Smooth muscle cell (in vitro differentiated cells): Measurements from ENCODE around the gene CXorf49. TPM values are rescaled to one million over a fixed set of nuclear protein-coding genes. Genes with fewer than 3 reads are reported as not detected.

Experiments used
- DNase-seq: peaks from one replicate; lab custom pipeline; 2025; ENCODE audit not compliant: unreplicated experiment; lab: John Stamatoyannopoulos, UW
- H2AFZ ChIP-seq: fragments of 200-600 bp; sonication (generic); 2 replicates; pipeline ENCODE4 v1.6.0; 2016; ENCODE audit warnings: antibody characterized with exemption, low read depth, mild to moderate bottlenecking
- H3F3A ChIP-seq: fragments of 200-600 bp; sonication (generic); 2 replicates; pipeline ENCODE4 v1.6.0; 2017; ENCODE audit warnings: antibody characterized with exemption, low read depth
- H3K27ac ChIP-seq: fragments of 200-600 bp; sonication (generic); 2 replicates; pipeline ENCODE4 v1.5.1; 2016; ENCODE audit warnings: low read depth, mild to moderate bottlenecking
- H3K27me3 ChIP-seq: fragments of 200-600 bp; sonication (generic); 2 replicates; pipeline ENCODE4 v1.6.1; 2016; ENCODE audit warnings: low read depth, mild to moderate bottlenecking
- H3K36me3 ChIP-seq: fragments of 200-600 bp; sonication (generic); 2 replicates; pipeline ENCODE4 v1.5.1; 2016; ENCODE audit warnings: low read depth
- H3K4me1 ChIP-seq: fragments of 200-600 bp; sonication (generic); 2 replicates; pipeline ENCODE4 v1.5.1; 2016; ENCODE audit warnings: low read depth
- H3K4me2 ChIP-seq: fragments of 200-600 bp; sonication (generic); 2 replicates; pipeline ENCODE4 v1.6.0; 2016; ENCODE audit warnings: mild to moderate bottlenecking
- H3K4me3 ChIP-seq: fragments of 200-600 bp; sonication (generic); 2 replicates; pipeline ENCODE4 v1.5.1; 2016; ENCODE audit warnings: mild to moderate bottlenecking
- H3K79me2 ChIP-seq: fragments of 200-600 bp; sonication (generic); 2 replicates; pipeline ENCODE4 v1.6.0; 2016; ENCODE audit warnings: low read depth, mild to moderate bottlenecking
- H3K9ac ChIP-seq: fragments of 200-600 bp; sonication (generic); 2 replicates; pipeline ENCODE4 v1.6.0; 2016; ENCODE audit warnings: low read depth
- H3K9me3 ChIP-seq: fragments of 200-600 bp; sonication (generic); replicated peaks from 2 replicates; pipeline ENCODE4 v1.5.1; 2016; ENCODE audit warnings: low read depth
- H4K20me1 ChIP-seq: fragments of 200-600 bp; sonication (generic); 2 replicates; pipeline ENCODE4 v1.6.0; 2016; ENCODE audit warnings: low read depth
- WGBS: methylation state at CpG from one replicate; pipeline ENCODE4 v1.1.7; 2016; ENCODE audit warnings: low lambda C conversion rate; 5-methylcytosine and 5-hydroxymethylcytosine counted together
- polyA plus RNA-seq: library from polyadenylated mRNA; unstranded; fragments of >200 nt; fragmentation: Nextera tagmentation; extraction: Ambion mirVana; gene quantifications from 2 replicates; pipeline ENCODE4 v1.2.1, GENCODE V29; 2016
- total RNA-seq: library from RNA; depleted of rRNA; stranded (reverse); fragments of >200 nt; gene quantifications from 2 replicates; pipeline ENCODE4 v1.2.3, GENCODE V29; 2014
- TF ChIP-seq, protein P1 (sequence below): fragments of 200-600 bp; sonication (generic); IDR thresholded peaks from 2 replicates; pipeline ENCODE4 v1.5.1; 2017; ENCODE audit warnings: borderline replicate concordance, mild to moderate bottlenecking, antibody characterized with exemption; ENCODE audit not compliant: insufficient read depth, poor library complexity, severe bottlenecking

CXorf49 gene
- total and polyA plus RNA-seq, 2 experiments from 2014 or later, result 0.33 TPM; not detected in 1

DNA sequence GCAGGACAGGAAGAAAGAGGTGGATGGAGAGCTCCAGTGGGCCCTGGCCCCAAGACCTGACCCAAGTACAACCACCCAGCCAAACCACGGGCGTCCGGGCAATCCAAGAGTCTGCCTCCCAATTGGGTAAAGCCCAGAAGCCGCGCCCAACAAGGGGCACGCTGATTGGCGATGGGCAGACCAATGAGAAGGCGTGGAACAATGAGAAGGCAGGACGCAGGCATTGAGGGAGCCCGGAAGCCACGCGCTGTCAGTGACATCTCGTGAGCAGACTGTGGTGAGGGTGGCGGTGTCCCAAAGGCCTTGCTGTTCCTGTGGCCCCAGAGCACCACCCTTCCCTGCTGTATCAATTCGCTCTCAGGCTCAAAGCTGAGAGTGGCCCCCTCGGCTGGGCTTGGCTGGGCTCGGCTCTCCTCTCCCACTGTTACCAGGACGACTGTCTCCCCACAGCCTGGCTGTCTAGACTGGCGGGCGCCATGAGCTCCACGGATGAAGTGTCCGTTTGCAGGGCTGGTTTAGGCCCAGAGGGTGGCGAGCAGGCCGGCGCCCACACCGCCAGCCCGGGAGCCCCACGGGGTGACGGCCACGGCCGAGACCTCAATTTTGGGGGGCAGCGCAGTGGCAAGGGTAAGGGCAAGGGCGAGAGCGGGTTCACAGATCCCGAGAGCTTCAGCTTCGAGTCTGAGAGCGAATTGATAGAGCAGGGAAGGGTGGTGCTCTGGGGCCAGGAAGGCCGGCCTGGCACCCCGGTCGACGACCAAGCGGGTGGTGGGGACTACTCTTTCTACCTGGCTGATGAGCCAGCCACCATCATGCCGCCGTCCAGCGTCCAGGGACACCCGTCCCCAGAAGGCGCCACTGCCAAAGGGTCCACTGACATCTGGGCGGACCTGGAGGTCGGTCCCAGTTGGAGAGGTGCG lies 50.5 kb downstream of the CXorf49 start, which contains the start of gene LOC101059915:
LOC101059915 (plus strand) TSS at position 219 of the 920 bp plus-strand sequence.
- no peaks in the 10 kb centered on the region for H3K79me2 ChIP-seq
- H3K36me3 ChIP-seq, result no peaks in the 10 kb centered on the region
- H3K4me1 ChIP-seq, result no peaks in the 10 kb centered on the region
- H3F3A ChIP-seq, result no peaks in the 10 kb centered on the region
- no peaks in the 10 kb centered on the region for H3K9me3 ChIP-seq
- WGBS, result 92% methylated on average over 48 of the region's 50 CpGs
- H3K27me3 ChIP-seq, result no peaks in the 10 kb centered on the region
- H3K4me2 ChIP-seq, result no peak within 1 kb of the TSS
- no peak within 1 kb of the TSS for H2AFZ ChIP-seq
- no peak within 1 kb of the TSS for H3K9ac ChIP-seq
- H4K20me1 ChIP-seq, result no peaks in the 10 kb centered on the region
- no peak for DNase-seq
- H3K4me3 ChIP-seq, result no peak within 1 kb of the TSS
- H3K27ac ChIP-seq, result no peak within 1 kb of the TSS
- TF ChIP-seq, protein P1, sequence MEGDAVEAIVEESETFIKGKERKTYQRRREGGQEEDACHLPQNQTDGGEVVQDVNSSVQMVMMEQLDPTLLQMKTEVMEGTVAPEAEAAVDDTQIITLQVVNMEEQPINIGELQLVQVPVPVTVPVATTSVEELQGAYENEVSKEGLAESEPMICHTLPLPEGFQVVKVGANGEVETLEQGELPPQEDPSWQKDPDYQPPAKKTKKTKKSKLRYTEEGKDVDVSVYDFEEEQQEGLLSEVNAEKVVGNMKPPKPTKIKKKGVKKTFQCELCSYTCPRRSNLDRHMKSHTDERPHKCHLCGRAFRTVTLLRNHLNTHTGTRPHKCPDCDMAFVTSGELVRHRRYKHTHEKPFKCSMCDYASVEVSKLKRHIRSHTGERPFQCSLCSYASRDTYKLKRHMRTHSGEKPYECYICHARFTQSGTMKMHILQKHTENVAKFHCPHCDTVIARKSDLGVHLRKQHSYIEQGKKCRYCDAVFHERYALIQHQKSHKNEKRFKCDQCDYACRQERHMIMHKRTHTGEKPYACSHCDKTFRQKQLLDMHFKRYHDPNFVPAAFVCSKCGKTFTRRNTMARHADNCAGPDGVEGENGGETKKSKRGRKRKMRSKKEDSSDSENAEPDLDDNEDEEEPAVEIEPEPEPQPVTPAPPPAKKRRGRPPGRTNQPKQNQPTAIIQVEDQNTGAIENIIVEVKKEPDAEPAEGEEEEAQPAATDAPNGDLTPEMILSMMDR, result no peak

DNA sequence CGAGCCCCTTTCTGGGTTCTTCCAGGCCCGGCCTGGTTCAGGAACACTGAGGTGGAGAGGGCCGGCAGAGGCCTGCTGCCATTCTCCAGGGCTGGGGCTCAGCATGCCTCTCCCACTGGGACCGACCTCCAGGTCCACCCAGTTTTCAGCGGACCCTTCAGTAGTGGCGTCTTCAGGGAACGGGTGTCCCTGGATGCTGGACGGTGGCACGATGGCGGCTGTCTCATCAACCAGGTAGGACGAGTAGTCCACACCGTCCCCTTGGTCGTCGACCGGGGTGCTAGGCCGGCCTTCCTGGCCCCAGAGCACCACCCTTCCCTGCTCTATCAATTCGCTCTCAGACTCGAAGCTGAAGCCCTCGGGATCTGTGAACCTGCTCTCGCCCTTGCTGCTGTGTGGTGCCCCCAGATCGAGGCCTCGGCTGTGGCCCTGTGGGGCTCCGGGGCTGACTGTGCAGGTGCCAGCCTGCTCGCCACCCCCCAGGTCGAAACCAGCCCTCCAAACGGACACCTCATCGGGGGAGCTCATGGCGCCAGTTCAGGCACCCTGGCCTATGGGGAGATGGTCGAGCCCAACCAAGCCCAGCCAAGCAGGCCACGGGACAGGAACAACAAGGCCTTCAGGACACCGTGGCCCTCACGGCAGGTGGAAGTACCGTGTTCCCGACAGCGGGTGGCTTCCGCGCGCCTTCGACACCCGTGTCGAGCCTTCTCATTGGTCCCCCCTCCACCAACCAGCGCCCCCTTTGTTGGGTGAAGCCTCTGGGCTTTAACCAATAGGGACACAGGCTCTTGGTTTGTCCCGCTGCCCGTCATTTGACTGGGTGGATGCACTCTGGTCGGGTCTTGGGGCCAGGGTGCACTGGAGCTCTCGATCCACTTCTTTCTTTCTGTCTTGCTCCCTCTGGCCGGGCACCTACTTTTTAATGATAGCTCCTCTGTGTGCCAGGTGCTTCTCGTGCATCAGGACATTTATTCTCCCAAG lies 51.6 kb downstream of the CXorf49 start:
- no peaks in the 10 kb centered on the region for H3F3A ChIP-seq
- H3K4me1 ChIP-seq, result no peaks in the 10 kb centered on the region
- no peak for DNase-seq
- TF ChIP-seq, protein P1, result no peak
- H3K27ac ChIP-seq, result no peak overlapping the region
- no peaks in the 10 kb centered on the region for H3K79me2 ChIP-seq
- H4K20me1 ChIP-seq, result no peaks in the 10 kb centered on the region
- no peak overlapping the region for H2AFZ ChIP-seq
- no peaks in the 10 kb centered on the region for H3K36me3 ChIP-seq
- H3K9me3 ChIP-seq, result no peaks in the 10 kb centered on the region
- 90% methylated on average over 41 of the region's 48 CpGs for WGBS
- H3K4me2 ChIP-seq, result no peak overlapping the region
- no peak overlapping the region for H3K4me3 ChIP-seq
- no peaks in the 10 kb centered on the region for H3K27me3 ChIP-seq
- no peak overlapping the region for H3K9ac ChIP-seq

GRCh38 chrX:71665747-71666146 lies 52.3 kb downstream of the CXorf49 start:
- WGBS, result 89% methylated on average over 10 of the region's 10 CpGs
- DNase-seq, result no peak

More at GRCh38 chrX:71665747-71666146, 52.3 kb downstream of the CXorf49 start:
- no peaks in the 10 kb centered on the region for H3F3A ChIP-seq
- H3K9ac ChIP-seq, result no peak overlapping the region
- H3K27me3 ChIP-seq, result no peaks in the 10 kb centered on the region
- no peaks in the 10 kb centered on the region for H3K4me1 ChIP-seq
- H3K79me2 ChIP-seq, result no peaks in the 10 kb centered on the region
- no peaks in the 10 kb centered on the region for H3K9me3 ChIP-seq
- no peak overlapping the region for H2AFZ ChIP-seq
- no peak overlapping the region for H3K4me2 ChIP-seq
- no peaks in the 10 kb centered on the region for H3K36me3 ChIP-seq
- H3K4me3 ChIP-seq, result no peak overlapping the region
- H4K20me1 ChIP-seq, result no peaks in the 10 kb centered on the region
- TF ChIP-seq, protein P1, result no peak
- no peak overlapping the region for H3K27ac ChIP-seq
